ENCODE data around the gene EXD3.

EXD3 gene

DNA sequence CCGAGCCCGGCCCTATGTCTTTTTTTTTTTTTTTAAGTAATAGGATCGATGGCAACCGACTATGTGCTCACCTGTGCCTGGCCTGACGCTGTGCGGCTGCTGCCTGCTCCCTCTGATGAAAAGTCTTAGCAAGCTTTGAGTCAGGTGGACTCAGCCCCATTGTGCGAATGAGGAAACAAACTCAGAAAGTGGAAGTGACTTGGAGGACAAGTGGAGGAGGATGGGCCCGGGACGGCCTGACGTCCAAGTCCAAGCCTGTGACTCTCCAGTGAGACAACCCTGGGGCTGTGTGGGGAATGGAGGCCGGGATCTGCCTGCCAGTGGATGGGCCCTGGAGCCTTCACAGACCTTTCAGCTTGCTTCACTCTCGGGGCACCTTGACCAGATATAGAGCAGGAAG lies 57.9 kb downstream of the EXD3 start:
- Histone ChIP-seq H3K27me3 (peaks cover 7% of the 10 kb centered on the region), H3K4me1 (no peaks in the 10 kb centered on the region), H3K36me3 (no peaks in the 10 kb centered on the region), H3K9me3 (no peaks in the 10 kb centered on the region; the same call in 1 of the 2 replicates), H3K4me3 (ENCODE audit: low read depth, low read length) (no peak overlapping the region)
- no peak for DNase-seq
- TF ChIP-seq, protein P1, sequence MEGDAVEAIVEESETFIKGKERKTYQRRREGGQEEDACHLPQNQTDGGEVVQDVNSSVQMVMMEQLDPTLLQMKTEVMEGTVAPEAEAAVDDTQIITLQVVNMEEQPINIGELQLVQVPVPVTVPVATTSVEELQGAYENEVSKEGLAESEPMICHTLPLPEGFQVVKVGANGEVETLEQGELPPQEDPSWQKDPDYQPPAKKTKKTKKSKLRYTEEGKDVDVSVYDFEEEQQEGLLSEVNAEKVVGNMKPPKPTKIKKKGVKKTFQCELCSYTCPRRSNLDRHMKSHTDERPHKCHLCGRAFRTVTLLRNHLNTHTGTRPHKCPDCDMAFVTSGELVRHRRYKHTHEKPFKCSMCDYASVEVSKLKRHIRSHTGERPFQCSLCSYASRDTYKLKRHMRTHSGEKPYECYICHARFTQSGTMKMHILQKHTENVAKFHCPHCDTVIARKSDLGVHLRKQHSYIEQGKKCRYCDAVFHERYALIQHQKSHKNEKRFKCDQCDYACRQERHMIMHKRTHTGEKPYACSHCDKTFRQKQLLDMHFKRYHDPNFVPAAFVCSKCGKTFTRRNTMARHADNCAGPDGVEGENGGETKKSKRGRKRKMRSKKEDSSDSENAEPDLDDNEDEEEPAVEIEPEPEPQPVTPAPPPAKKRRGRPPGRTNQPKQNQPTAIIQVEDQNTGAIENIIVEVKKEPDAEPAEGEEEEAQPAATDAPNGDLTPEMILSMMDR (IDR thresholded peaks at IDR 0.05; ENCODE audit: low read depth, low read length): no peak

DNA sequence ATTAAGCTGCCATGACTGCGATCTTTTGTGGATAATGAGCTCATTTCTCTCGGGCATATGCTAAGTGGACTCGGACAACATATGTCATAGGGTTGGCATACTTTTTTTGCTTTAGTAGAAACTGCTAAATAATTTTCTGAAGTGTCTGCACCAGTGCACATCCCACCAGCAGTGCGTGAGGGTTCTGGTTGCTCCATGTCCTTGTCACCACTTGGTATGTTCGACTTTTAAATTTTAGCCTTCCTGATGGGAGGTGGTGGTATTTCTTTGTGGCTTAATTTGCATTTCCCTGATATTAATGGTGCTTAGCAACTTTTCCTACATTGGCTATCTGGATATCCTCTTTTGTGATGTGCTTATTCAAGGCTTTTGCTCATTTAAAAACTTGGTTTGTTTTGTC lies 63.1 kb downstream of the EXD3 start:
- no peak overlapping the region for H3K4me3 ChIP-seq (ENCODE audit: low read depth, low read length)
- no peak for DNase-seq
- H3K4me1 ChIP-seq: no peaks in the 10 kb centered on the region
- peaks cover 7% of the 10 kb centered on the region for H3K27me3 ChIP-seq
- H3K9me3 ChIP-seq: peaks cover 10% of the 10 kb centered on the region
- H3K36me3 ChIP-seq: no peaks in the 10 kb centered on the region
- TF ChIP-seq, protein P1 (IDR thresholded peaks at IDR 0.05; ENCODE audit: low read depth, low read length): no peak

- no peaks in the 10 kb centered on the region for H3K4me1 ChIP-seq
- no peak for DNase-seq
- H3K9me3 ChIP-seq: peaks cover 10% of the 10 kb centered on the region
- TF ChIP-seq, protein P1 (IDR thresholded peaks at IDR 0.05; ENCODE audit: low read depth, low read length): no peak
- peaks cover 7% of the 10 kb centered on the region for H3K27me3 ChIP-seq
- no peaks in the 10 kb centered on the region for H3K36me3 ChIP-seq
- no peak overlapping the region for H3K4me3 ChIP-seq (ENCODE audit: low read depth, low read length)
Observed at GRCh38 chr9:137358126-137358525, 64.8 kb downstream of the EXD3 start.

DNA sequence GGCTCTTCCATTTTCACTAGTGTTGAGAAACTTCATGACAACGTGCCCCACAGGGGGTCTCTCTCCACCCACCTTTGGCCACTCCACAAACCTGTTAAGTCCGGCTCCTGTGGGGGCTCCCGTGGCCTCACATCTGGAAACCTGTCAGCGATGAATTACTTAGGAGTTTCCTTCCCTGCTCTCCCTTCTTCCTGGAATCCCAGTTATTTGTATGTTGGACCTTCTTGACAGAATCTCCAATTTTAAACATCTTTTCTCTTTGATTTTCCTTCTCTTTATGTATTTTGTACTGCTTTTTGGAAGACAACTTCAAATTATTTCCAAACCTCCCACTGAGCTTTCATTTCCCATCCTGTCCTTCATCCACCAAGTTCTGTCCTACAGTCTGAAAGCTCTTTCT lies 65.8 kb downstream of the EXD3 start:
- DNase-seq: no peak
- Histone ChIP-seq H3K36me3 (no peaks in the 10 kb centered on the region), H3K4me3 (ENCODE audit: low read depth, low read length) (no peak overlapping the region), H3K9me3 (peaks cover 10% of the 10 kb centered on the region), H3K27me3 (peaks cover 7% of the 10 kb centered on the region), H3K4me1 (no peaks in the 10 kb centered on the region)
- TF ChIP-seq, protein P1 (IDR thresholded peaks at IDR 0.05; ENCODE audit: low read depth, low read length): no peak

- Histone ChIP-seq H3K27me3 (peaks cover 2% of the 10 kb centered on the region; the same call in 1 of the 2 replicates), H3K36me3 (no peaks in the 10 kb centered on the region), H3K4me3 (ENCODE audit: low read depth, low read length) (no peak overlapping the region), H3K9me3 (peaks cover 10% of the 10 kb centered on the region), H3K4me1 (no peaks in the 10 kb centered on the region)
- DNase-seq: no peak
- TF ChIP-seq, protein P1 (IDR thresholded peaks at IDR 0.05; ENCODE audit: low read depth, low read length): no peak
Observed at GRCh38 chr9:137355761-137356365, 67.1 kb downstream of the EXD3 start.

DNA sequence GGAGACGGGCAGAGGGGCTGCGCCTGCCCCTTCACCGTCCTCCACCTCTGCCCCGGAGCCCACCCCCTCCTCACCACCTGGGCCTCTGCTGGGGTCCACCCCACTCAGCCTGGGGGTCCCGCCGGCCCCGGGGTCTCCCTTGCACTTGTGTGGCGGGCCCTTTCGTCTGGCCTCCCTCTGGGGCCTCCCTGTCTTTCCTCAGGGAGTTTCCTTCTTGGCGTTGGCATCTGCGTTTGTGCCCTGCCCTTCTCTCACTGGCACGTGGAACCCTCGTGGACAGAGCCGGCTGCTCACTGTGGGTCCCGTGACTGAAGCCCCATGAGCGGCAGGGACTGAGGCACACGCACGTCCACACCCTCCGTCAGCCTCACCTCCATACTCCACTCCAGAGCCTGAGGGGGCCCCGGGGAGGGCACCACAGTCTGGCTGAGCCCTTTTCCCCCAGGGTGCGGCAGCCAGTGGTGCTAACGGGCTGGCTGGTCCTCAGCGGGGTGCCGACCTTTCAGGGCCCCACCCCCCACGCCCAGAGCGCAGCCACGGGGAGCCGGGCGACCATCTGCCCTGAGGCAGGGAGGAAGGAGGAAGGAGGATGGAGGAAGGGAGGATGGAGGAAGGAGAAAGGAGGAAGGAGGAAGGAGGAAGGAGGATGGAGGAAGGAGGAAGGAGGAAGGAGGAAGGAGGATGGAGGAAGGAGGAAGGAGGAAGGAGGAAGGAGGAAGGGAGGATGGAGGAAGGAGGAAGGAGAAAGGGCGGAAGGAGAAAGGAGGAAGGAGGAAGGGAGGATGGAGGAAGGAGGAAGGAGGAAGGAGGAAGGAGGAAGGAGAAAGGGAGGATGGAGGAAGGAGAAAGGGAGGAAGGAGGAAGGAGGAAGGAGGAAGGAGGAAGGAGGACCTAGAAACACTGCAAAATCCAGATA lies 67.9 kb downstream of the EXD3 start:
- Histone ChIP-seq H3K9me3 (peaks cover 10% of the 10 kb centered on the region), H3K36me3 (no peaks in the 10 kb centered on the region), H3K27me3 (no peaks in the 10 kb centered on the region), H3K4me1 (no peaks in the 10 kb centered on the region), H3K4me3 (ENCODE audit: low read depth, low read length) (no peak overlapping the region)
- TF ChIP-seq, protein P1 (IDR thresholded peaks at IDR 0.05; ENCODE audit: low read depth, low read length): no peak
- DNase-seq: no peak
